GM23338 (cell line): ENCODE data around the gene CPTP.

ENCODE experiments used
- CREB1 ChIP-seq: fragments of 250-450 bp; sonication (Bioruptor Pico); IDR thresholded peaks from 2 replicates; pipeline ENCODE4 v1.5.0; 2020; ENCODE audit warnings: low read depth, mild to moderate bottlenecking, moderate library complexity
- ETS1 ChIP-seq: IDR thresholded peaks from 2 replicates; pipeline ENCODE4 v1.6.1; 2016; ENCODE audit warnings: antibody characterized with exemption
- EZH2 ChIP-seq: fragments of 200-600 bp; sonication (generic); IDR thresholded peaks from one replicate; pipeline ENCODE4 v1.8.0; 2017; ENCODE audit warnings: antibody characterized with exemption, mild to moderate bottlenecking, low read depth; ENCODE audit not compliant: unreplicated experiment
- EZH2phosphoT487 ChIP-seq: fragments of 200-600 bp; sonication (generic); IDR thresholded peaks from one replicate; pipeline ENCODE4 v1.8.1; 2018; ENCODE audit warnings: antibody characterized with exemption; ENCODE audit not compliant: unreplicated experiment
- JUNB ChIP-seq: IDR thresholded peaks from one replicate; pipeline ENCODE4 v1.6.1; 2016; ENCODE audit warnings: antibody characterized with exemption; ENCODE audit not compliant: unreplicated experiment
- NANOG ChIP-seq: IDR thresholded peaks from 2 replicates; pipeline ENCODE4 v1.6.1; 2016; ENCODE audit warnings: antibody characterized with exemption, borderline replicate concordance
- POLR2AphosphoS5 ChIP-seq: IDR thresholded peaks from 2 replicates; pipeline ENCODE4 v1.6.1; 2016; ENCODE audit warnings: antibody characterized with exemption, low read depth
- STAT1 ChIP-seq: IDR thresholded peaks from one replicate; pipeline ENCODE4 v1.6.1; 2016; ENCODE audit warnings: antibody characterized with exemption; ENCODE audit not compliant: unreplicated experiment
- ZNF114 ChIP-seq: fragments of 250-450 bp; sonication (Bioruptor Pico); IDR thresholded peaks from 2 replicates; pipeline ENCODE4 v1.5.0; 2020; ENCODE audit warnings: mild to moderate bottlenecking, moderate library complexity
- ZNF331 ChIP-seq: fragments of 250-450 bp; sonication (Bioruptor Pico); IDR thresholded peaks from 2 replicates; pipeline ENCODE4 v1.5.0; 2020; ENCODE audit warnings: low read depth, mild to moderate bottlenecking, moderate library complexity
- TF ChIP-seq, protein P1 (sequence below), 2 experiments: fragments of 200-600 bp in 1 of 2; sonication (generic) in 1 of 2; conservative IDR thresholded peaks; 2 replicates each; pipeline versions ENCODE4 v1.5.1 to v1.6.1; 2016 to 2017; ENCODE audit warnings: antibody characterized with exemption in 2 of 2, low read depth in 2 of 2, mild to moderate bottlenecking in 2 of 2, moderate library complexity in 1 of 2
- TF ChIP-seq, protein P2 (sequence below): IDR thresholded peaks from one replicate; pipeline ENCODE4 v1.6.1; 2018; ENCODE audit warnings: antibody characterized with exemption; ENCODE audit not compliant: unreplicated experiment

DNA sequence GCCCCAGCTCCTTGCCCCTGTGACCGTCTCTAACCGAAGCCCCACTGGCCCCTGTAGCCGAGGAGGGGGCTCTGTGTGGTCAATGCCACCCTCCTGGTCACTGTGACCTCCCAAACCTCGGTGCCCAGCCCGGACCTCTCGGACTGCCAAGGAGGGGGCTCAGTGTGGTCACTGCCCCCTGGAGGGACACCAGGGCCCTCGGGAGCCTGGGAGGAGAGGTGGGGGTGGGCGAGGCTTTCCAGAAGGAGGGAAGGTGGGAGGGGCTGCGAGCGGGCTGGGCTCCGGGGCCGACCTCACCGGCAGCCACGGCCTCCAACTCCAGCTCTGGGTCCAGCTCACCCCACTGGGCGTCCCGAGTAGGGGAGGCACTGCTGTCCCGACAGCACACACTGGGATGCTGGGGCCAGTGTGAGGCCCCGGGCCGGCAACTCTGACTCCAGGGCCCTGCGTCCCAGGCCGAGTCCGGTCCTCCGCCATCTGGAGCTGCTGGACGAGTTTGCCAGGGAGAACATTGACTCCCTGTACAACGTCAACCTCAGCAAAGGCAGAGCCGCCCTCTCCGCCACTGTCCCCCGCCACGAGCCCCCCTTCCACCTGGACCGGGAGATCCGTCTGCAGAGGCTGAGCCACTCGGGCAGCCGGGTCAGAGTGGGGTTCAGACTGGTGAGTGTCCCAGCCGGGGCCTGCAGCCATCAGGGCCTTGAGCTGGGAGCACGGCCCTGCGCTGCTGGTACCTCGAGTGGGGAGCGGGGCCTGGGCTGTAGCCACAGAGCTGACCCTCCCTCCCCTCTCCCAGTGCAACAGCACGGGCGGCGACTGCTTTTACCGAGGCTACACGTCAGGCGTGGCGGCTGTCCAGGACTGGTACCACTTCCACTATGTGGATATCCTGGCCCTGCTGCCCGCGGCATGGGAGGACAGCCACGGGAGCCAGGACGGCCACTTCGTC, 38.0 kb upstream of the CPTP start:
- TF ChIP-seq POLR2AphosphoS5 (no peak), EZH2 (no peak), NANOG (no peak), CREB1 (no peak), ETS1 (no peak), STAT1 (no peak), EZH2phosphoT487 (no peak), ZNF114 (no peak), JUNB (no peak), ZNF331 (CRISPR knock-in tag) (no peak)
- TF ChIP-seq, protein P1, sequence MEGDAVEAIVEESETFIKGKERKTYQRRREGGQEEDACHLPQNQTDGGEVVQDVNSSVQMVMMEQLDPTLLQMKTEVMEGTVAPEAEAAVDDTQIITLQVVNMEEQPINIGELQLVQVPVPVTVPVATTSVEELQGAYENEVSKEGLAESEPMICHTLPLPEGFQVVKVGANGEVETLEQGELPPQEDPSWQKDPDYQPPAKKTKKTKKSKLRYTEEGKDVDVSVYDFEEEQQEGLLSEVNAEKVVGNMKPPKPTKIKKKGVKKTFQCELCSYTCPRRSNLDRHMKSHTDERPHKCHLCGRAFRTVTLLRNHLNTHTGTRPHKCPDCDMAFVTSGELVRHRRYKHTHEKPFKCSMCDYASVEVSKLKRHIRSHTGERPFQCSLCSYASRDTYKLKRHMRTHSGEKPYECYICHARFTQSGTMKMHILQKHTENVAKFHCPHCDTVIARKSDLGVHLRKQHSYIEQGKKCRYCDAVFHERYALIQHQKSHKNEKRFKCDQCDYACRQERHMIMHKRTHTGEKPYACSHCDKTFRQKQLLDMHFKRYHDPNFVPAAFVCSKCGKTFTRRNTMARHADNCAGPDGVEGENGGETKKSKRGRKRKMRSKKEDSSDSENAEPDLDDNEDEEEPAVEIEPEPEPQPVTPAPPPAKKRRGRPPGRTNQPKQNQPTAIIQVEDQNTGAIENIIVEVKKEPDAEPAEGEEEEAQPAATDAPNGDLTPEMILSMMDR (conservative IDR thresholded peaks at IDR 0.05; ENCODE audit: low read depth in 2 of 2), result no peak
- TF ChIP-seq, protein P2, sequence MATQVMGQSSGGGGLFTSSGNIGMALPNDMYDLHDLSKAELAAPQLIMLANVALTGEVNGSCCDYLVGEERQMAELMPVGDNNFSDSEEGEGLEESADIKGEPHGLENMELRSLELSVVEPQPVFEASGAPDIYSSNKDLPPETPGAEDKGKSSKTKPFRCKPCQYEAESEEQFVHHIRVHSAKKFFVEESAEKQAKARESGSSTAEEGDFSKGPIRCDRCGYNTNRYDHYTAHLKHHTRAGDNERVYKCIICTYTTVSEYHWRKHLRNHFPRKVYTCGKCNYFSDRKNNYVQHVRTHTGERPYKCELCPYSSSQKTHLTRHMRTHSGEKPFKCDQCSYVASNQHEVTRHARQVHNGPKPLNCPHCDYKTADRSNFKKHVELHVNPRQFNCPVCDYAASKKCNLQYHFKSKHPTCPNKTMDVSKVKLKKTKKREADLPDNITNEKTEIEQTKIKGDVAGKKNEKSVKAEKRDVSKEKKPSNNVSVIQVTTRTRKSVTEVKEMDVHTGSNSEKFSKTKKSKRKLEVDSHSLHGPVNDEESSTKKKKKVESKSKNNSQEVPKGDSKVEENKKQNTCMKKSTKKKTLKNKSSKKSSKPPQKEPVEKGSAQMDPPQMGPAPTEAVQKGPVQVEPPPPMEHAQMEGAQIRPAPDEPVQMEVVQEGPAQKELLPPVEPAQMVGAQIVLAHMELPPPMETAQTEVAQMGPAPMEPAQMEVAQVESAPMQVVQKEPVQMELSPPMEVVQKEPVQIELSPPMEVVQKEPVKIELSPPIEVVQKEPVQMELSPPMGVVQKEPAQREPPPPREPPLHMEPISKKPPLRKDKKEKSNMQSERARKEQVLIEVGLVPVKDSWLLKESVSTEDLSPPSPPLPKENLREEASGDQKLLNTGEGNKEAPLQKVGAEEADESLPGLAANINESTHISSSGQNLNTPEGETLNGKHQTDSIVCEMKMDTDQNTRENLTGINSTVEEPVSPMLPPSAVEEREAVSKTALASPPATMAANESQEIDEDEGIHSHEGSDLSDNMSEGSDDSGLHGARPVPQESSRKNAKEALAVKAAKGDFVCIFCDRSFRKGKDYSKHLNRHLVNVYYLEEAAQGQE, result no peak
